Loucy (cell line): Measurements from ENCODE around the gene ADAR.

Experiments
- H2AFZ ChIP-seq: fragments of 200-600 bp; sonication (generic); 2 replicates; pipeline ENCODE4 v1.6.0; 2016; ENCODE audit warnings: antibody characterized with exemption, mild to moderate bottlenecking, low read length, moderate library complexity
- H3F3A ChIP-seq: fragments of 200-600 bp; 2 replicates; pipeline ENCODE4 v1.6.0; 2016; ENCODE audit warnings: antibody characterized with exemption, low read depth, mild to moderate bottlenecking
- H3K27me3 ChIP-seq: fragments of 200-600 bp; sonication (generic); 2 replicates; pipeline ENCODE4 v1.6.1; 2014; ENCODE audit warnings: low read length, mild to moderate bottlenecking; ENCODE audit not compliant: insufficient read depth, poor library complexity, severe bottlenecking
- H3K36me3 ChIP-seq: fragments of 200-600 bp; sonication (generic); 2 replicates; pipeline ENCODE4 v1.6.1; 2016; ENCODE audit warnings: low read length; ENCODE audit not compliant: insufficient read depth
- H3K4me1 ChIP-seq: fragments of 200-600 bp; sonication (generic); 2 replicates; pipeline ENCODE4 v1.5.1; 2014; ENCODE audit warnings: low read length, mild to moderate bottlenecking; ENCODE audit not compliant: insufficient read depth, poor library complexity, severe bottlenecking
- H3K4me2 ChIP-seq: fragments of 200-600 bp; sonication (generic); 2 replicates; pipeline ENCODE4 v1.6.0; 2014; ENCODE audit warnings: antibody characterized with exemption, low read length, low read depth, mild to moderate bottlenecking; ENCODE audit not compliant: poor library complexity, severe bottlenecking
- H3K4me3 ChIP-seq: fragments of 200-600 bp; sonication (generic); 2 replicates; pipeline ENCODE4 v1.5.1; 2014; ENCODE audit warnings: low read length, mild to moderate bottlenecking, mixed read lengths; ENCODE audit not compliant: poor library complexity, severe bottlenecking
- H3K79me2 ChIP-seq: fragments of 200-600 bp; sonication (generic); 2 replicates; pipeline ENCODE4 v1.6.1; 2014; ENCODE audit warnings: low read length; ENCODE audit not compliant: insufficient read depth
- H3K9ac ChIP-seq: fragments of 200-600 bp; sonication (generic); 2 replicates; pipeline ENCODE4 v1.6.0; 2014; ENCODE audit warnings: mild to moderate bottlenecking, low read depth, low read length, moderate library complexity; ENCODE audit not compliant: poor library complexity, severe bottlenecking
- H3K9me2 ChIP-seq: fragments of 200-600 bp; sonication (generic); replicated peaks from 2 replicates; pipeline ENCODE4 v1.6.1; 2016; ENCODE audit warnings: low read depth, low read length, mixed read lengths
- H3K9me3 ChIP-seq: fragments of 200-600 bp; sonication (generic); 2 replicates; pipeline ENCODE4 v1.6.1; 2014; ENCODE audit warnings: mild to moderate bottlenecking, antibody characterized with exemption, low read length, low read depth; ENCODE audit not compliant: insufficient read depth
- H4K20me1 ChIP-seq: fragments of 200-600 bp; sonication (generic); 2 replicates; pipeline ENCODE4 v1.6.0; 2014; ENCODE audit warnings: antibody characterized with exemption, low read length, mild to moderate bottlenecking; ENCODE audit not compliant: insufficient read depth, poor library complexity, severe bottlenecking
- EZH2phosphoT487 ChIP-seq: fragments of 200-600 bp; IDR thresholded peaks from 2 replicates; pipeline ENCODE4 v1.6.1; 2018; ENCODE audit warnings: antibody characterized with exemption, mild to moderate bottlenecking, moderate library complexity, borderline replicate concordance
- TF ChIP-seq, protein P1 (sequence below): fragments of 200-600 bp; sonication (generic); conservative IDR thresholded peaks from 2 replicates; pipeline ENCODE4 v1.5.1; 2014; ENCODE audit warnings: mild to moderate bottlenecking, antibody characterized with exemption, low read length

The ADAR gene

DNA sequence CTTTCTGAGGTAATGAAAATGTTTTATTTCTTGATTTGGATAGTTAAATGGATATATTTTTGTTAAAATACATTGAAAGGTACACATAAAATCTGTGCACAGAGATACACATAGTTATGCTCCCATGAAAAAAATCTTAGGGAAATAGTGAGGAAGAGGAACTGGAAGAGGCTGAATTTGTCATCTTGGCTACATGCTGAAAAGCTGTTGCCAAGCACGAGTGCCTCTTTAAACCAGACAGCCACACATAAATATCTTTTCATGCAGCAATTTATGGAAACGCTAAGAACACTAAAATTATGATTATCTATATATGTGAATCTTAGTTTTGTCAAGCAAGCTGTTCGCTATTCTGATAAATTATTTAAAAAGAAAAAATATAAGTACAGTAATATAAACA lies 12.8 kb upstream of the ADAR start:
- H3K4me1 ChIP-seq: peaks cover 40% of the 10 kb centered on the region
- H3K4me3 ChIP-seq: no peak overlapping the region
- peaks cover 94% of the 10 kb centered on the region for H3K79me2 ChIP-seq
- no peaks in the 10 kb centered on the region for H3K9me2 ChIP-seq
- H3F3A ChIP-seq: no peaks in the 10 kb centered on the region
- no peak overlapping the region for H2AFZ ChIP-seq
- H3K4me2 ChIP-seq: no peak overlapping the region
- H3K9me3 ChIP-seq: no peaks in the 10 kb centered on the region
- no peak for TF ChIP-seq EZH2phosphoT487
- TF ChIP-seq, protein P1, sequence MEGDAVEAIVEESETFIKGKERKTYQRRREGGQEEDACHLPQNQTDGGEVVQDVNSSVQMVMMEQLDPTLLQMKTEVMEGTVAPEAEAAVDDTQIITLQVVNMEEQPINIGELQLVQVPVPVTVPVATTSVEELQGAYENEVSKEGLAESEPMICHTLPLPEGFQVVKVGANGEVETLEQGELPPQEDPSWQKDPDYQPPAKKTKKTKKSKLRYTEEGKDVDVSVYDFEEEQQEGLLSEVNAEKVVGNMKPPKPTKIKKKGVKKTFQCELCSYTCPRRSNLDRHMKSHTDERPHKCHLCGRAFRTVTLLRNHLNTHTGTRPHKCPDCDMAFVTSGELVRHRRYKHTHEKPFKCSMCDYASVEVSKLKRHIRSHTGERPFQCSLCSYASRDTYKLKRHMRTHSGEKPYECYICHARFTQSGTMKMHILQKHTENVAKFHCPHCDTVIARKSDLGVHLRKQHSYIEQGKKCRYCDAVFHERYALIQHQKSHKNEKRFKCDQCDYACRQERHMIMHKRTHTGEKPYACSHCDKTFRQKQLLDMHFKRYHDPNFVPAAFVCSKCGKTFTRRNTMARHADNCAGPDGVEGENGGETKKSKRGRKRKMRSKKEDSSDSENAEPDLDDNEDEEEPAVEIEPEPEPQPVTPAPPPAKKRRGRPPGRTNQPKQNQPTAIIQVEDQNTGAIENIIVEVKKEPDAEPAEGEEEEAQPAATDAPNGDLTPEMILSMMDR: no peak
- H3K27me3 ChIP-seq: no peaks in the 10 kb centered on the region
- H3K36me3 ChIP-seq: no peaks in the 10 kb centered on the region
- H3K9ac ChIP-seq: no peak overlapping the region
- peaks cover 53% of the 10 kb centered on the region for H4K20me1 ChIP-seq

DNA sequence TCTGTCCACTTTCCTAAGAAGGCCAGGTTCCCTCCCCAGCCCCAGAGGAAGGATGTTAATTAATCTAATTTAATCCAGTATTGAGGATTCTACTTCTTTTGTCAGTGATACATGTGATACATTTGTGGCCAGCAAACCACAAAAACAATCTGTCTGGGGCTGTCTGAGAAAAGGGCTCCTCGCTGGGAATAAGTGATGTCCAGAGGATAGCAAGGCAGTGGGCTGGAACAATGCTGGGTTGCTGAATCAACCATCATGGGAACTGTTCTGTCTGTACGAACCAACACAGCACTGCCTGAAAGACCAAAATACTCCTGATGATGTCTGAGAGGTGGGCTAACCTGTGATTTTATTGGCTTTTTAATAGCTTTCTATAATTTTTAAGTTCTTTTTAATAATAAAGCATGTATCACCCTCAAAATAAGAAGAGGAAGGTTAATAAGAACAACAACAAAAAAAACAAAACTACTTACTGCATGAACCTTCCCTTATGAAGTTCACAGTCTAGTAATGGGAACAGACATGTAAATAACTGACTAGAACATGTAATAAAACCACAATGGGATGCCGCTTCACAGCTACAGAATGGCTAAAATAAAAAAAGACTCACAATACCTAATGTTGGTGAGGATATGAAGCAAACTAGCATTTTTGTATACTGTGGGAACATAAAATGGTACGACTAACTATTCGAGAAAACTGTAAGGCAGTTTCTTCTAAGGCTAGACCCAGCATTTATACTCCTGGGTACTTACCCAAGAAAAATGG lies 11.4 kb upstream of the ADAR start:
- no peaks in the 10 kb centered on the region for H3K36me3 ChIP-seq
- no peak overlapping the region for H2AFZ ChIP-seq
- H4K20me1 ChIP-seq: peaks cover 54% of the 10 kb centered on the region
- H3K9ac ChIP-seq: no peak overlapping the region
- no peak overlapping the region for H3K4me3 ChIP-seq
- H3K9me2 ChIP-seq: no peaks in the 10 kb centered on the region
- H3F3A ChIP-seq: no peaks in the 10 kb centered on the region
- no peaks in the 10 kb centered on the region for H3K27me3 ChIP-seq
- H3K4me2 ChIP-seq: peak overlapping the region; percentile 36
- no peaks in the 10 kb centered on the region for H3K9me3 ChIP-seq
- TF ChIP-seq EZH2phosphoT487: no peak
- TF ChIP-seq, protein P1: no peak
- peaks cover 92% of the 10 kb centered on the region for H3K79me2 ChIP-seq
- H3K4me1 ChIP-seq: peaks cover 46% of the 10 kb centered on the region

DNA sequence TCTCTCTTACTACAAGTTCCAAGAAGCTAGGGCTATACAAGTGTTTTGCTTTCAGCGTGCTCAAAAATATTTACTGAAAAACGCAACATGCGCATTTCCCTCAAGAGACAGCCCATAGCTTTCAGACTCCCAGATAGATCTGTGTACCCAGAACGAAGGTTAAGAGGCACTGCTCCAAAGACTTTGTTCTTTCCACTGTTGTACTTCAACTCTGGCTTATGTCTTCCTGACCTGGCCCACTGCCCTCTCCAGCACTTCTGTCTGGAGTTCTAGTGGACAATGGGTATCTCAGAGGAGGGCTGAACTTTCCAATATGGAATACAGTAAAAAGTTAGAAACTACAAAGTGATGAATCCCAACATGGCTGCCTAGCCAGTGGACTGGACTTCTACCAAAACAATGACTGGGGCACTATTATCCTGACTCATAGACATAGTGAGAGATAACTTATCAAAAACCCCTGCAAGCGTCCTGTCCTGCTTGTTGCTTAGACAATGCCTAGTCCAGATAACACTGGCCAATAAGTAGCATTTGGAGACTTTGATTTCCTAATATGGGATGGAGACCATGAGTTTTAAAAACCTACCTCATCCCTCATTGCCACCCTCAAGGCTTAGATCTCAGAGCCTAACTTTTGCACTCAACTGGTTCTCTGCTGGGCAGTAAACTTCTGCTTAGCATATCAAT lies 8.8 kb upstream of the ADAR start:
- no peak for TF ChIP-seq EZH2phosphoT487
- TF ChIP-seq, protein P1: no peak
- no peaks in the 10 kb centered on the region for H3K9me3 ChIP-seq
- H3K9me2 ChIP-seq: no peaks in the 10 kb centered on the region
- H3K4me3 ChIP-seq: no peak overlapping the region
- no peak overlapping the region for H2AFZ ChIP-seq
- peaks cover 2% of the 10 kb centered on the region; the same call in 1 of the 2 replicates for H3F3A ChIP-seq
- peaks cover 31% of the 10 kb centered on the region for H3K4me1 ChIP-seq
- peaks cover 90% of the 10 kb centered on the region for H3K79me2 ChIP-seq
- peaks cover 40% of the 10 kb centered on the region for H4K20me1 ChIP-seq
- H3K4me2 ChIP-seq: no peak overlapping the region
- no peaks in the 10 kb centered on the region for H3K27me3 ChIP-seq
- no peaks in the 10 kb centered on the region for H3K36me3 ChIP-seq
- no peak overlapping the region for H3K9ac ChIP-seq
